ENCODE results near the gene RBM23.

Gene RBM23

DNA sequence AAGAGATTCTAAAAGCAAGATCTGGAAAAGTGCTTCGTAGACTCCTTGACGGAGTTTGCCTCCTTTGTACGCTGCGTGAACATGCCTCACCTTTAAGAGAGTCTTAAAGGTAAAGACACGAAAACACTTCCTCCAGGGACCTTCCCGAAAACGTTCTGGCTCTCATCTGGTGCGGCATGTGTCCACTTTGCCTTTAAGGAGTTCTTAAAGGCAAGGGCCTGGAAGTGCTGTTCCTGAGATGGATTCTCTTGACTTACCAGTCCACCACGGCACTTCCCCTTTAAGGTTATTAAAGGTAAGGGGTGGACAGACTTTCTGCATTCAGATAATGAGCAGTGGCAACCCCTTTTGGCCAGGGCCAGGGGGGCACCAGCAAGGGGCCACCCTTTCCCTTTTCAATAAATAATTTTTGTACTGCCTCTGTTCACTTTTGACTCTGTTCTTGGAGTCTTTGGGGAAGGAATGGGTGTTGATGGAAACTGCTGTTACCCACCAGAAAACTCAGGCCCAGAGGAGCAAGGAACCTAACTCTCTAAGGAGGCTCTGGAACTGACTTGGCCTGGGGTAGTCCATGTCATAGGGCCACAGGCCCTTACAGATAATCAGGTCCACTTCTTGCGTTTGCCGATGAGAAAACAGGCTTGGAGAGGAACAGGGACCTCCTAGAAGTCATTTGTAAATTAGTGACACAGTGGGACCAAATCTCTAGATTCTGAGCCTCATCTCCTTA is 31.5 kb downstream of the RBM23 start:
- peak; percentile 26 for DNase-seq (ENCODE audit: low read depth, low spot score)

DNA sequence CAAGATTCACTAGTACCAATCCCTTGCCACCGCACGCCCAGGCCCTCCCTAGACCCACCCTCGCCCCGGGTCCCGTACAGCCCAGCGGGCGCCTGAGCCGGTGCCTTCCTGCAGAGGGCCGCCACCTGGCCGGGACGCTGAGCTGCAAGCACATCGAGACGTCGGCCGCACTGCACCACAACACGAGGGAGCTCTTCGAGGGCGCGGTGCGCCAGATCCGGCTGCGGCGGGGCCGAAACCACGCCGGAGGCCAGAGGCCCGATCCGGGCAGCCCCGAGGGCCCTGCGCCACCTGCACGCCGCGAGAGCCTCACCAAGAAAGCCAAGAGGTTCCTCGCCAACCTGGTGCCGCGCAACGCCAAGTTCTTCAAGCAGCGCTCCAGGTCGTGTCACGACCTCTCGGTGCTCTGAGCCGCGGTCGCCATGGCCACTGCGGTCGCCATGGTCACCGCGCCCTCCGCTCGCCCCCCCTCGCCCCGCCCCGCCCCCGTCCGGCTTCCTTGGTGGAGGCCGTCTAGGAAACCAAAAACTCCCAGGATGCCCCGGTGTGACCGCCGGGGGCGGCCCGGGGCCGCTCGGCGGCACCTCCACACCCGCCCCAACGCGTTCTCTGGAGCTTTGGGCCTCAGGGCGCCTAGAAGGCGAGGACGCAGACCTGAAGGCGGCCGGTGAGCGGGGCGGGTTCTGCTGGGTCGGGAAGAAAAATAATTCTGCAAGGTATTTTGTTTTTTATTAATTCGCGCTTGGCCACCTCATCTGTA is 32.3 kb downstream of the RBM23 start:
- H3K27ac ChIP-seq: peak overlapping the region; percentile 82
- no peak for DNase-seq (ENCODE audit: low read depth, low spot score)

More for the DNA sequence above, 31.5 kb downstream of the RBM23 start:
- H3K27ac ChIP-seq: peak overlapping the region; percentile 82

DNA sequence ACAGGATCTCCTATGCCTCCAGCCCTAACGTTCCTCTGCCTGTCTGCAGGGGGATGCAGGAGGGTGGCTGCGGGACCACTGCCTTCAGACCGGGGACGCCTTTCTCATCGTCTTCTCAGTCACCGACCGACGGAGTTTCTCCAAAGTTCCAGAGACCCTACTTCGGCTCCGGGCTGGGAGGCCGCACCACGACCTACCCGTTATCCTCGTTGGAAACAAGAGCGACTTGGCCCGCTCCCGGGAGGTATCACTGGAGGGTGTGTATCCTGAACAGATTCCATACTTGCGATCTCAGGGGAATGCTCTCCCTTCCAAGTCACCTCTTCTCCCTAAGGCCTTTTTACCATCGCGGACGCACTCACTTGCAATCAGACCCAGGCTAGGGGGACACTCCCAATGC is 33.0 kb downstream of the RBM23 start:
- DNase-seq (ENCODE audit: low read depth, low spot score): no peak
- no peak overlapping the region for H3K27ac ChIP-seq

DNA sequence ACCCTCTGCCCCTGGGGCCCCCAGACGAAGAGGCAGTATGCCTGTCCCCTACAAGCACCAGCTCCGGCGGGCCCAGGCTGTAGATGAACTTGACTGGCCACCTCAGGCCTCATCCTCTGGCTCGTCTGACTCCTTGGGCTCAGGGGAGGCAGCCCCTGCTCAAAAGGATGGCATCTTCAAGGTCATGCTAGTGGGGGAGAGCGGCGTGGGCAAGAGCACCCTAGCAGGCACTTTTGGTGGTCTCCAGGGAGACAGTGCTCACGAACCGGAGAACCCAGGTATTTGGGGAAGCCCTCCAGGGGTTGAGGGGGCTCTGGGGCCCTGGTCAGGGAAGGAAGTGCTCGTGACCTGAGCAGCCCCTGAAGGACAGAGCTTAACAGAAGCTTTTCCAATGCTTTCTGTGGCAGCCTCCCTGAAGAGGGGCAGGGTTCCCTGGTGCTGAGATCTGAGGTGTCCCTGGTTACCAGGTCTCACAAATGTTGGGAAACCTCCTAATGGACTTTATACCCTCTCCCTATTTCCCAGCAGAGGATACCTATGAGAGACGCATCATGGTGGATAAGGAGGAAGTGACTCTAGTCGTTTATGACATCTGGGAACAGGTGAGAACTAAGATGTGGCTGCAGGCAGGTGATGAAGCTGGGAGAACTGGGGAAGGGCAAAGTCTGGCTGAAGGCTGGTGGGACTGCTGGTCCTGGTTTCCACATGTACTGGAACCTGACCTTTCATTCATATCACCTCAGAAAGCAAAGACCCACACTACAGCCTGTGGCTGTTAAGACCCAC is 34.0 kb downstream of the RBM23 start:
- DNase-seq (ENCODE audit: low read depth, low spot score): no peak
- H3K27ac ChIP-seq: no peak overlapping the region

DNA sequence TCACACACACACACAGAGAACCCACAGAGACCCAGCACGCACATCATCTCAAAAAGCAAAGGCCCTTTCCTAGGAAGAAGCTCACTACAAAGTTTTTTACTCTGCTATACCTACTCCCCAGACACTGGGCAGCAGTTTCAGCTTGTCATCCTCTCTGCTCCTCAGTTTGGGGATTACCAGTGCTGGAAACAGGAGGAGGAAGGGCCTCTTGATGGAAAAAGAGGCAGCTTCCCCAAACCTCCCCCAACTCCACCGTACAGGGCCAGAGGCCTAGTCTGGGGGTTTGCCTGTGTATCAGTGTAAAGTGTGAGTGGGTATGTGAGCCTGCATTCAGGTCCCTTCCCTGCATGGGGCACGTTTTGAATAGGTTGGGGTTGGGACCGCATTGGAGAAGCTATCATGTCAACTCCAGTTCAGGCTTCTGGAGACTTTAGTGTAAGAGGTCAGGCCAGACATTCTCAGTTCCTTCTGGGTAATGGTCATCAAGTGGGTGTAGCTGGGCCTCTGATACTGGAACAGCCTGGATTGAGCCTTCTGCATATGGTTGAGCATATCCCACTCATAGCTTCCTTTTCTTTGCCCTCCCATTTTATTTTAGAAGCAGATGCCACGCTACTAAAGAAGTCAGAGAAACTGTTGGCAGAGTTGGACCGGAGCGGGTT is 34.7 kb downstream of the RBM23 start:
- H3K27ac ChIP-seq: no peak overlapping the region
- DNase-seq (ENCODE audit: low read depth, low spot score): no peak

DNA sequence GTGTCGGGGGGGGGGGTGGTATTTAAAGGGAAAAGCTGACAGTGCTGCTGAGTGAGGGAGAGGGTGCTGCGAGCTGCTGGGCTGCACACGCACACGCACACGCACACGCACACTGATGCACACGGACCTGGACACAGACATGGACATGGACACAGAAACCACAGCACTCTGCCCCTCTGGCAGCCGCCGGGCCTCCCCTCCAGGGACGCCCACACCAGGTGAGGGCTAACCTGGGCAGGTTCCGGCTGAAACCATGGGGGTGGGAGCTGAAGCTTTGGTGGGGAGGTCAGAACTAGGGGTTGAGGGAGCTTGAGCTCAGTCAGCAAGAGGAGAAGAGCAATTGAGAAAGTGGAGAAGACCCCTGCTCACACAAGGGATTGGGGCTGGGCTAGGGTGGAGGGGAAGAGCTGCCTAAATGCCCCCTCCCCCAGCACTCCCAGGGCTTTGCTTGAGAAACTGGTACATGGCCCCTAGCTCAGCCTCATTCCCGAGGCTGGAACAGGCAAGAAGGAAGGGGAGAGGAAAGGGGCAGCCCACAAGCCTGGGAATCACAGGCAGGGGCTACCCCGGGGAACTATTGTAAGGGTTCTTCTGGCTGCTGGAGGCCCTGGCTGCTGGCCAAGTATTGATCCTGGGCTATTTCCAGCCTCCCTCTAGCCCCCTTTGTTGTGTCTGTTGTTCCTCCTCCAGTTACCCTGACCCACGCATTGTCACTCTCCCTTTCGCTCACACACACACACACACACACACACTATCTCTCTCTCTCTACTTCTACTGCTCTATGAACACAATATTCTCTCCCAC is 35.6 kb downstream of the RBM23 start, which contains the start of gene REM2:
Gene REM2 (plus strand): TSS at position 50 of the 804 bp plus-strand sequence. CDS start 66 bp downstream, at position 116.
- DNase-seq (ENCODE audit: low read depth, low spot score): no peak
- H3K27ac ChIP-seq: no peak within 1 kb of the TSS

DNA sequence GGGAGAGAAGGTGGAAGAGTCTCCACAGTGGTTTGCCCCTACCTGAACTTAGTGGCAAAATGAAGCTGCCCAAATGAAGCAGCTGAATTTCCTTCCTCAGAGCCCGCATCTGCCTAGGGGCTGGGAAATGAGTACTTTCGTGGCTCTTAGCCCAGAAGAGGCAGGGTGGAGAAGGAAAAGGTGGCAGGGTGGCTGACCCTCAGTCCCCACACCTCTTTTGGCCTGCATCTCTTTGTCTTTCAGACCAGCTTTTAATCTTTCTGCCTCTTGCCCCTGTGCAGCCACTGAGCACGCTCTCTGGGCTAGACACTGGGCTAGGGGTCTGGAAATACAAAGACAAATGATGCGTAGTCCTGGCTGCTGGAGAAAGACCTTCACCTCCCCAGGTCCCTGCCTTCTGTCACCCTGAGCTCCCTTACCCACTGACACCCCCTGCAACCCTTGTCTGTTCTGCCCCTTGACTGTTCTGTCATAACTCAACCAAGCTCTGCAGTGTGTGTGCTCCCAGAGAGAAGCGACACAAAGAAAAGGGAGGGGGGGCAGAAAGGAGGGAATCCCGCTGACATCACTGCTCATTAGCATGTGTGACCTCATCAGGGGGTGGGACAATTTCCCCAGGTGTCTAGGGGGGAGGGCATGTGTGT is 36.3 kb downstream of the RBM23 start:
- DNase-seq (ENCODE audit: low read depth, low spot score): no peak
- no peak overlapping the region for H3K27ac ChIP-seq

DNA sequence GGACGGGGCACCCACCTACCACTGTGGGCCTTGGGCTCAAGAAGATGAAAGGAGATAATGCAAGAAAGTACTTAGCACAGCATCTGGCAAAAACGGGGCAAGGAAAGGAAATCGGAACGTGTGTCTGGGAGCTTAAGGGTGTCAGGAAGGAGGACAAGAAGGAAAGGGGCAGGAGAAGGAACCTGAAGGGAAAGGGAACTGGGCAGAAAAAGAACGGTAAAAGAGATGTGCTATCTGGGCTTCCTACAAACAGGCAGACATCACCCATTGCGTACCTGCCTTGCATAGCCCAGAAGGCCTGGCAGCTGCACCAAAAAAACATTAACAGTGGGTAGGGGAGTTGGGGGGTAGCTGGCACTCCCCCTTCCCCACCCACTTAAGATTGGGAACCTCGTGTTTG is 36.9 kb downstream of the RBM23 start:
- no peak overlapping the region for H3K27ac ChIP-seq
- DNase-seq (ENCODE audit: low read depth, low spot score): no peak

DNA sequence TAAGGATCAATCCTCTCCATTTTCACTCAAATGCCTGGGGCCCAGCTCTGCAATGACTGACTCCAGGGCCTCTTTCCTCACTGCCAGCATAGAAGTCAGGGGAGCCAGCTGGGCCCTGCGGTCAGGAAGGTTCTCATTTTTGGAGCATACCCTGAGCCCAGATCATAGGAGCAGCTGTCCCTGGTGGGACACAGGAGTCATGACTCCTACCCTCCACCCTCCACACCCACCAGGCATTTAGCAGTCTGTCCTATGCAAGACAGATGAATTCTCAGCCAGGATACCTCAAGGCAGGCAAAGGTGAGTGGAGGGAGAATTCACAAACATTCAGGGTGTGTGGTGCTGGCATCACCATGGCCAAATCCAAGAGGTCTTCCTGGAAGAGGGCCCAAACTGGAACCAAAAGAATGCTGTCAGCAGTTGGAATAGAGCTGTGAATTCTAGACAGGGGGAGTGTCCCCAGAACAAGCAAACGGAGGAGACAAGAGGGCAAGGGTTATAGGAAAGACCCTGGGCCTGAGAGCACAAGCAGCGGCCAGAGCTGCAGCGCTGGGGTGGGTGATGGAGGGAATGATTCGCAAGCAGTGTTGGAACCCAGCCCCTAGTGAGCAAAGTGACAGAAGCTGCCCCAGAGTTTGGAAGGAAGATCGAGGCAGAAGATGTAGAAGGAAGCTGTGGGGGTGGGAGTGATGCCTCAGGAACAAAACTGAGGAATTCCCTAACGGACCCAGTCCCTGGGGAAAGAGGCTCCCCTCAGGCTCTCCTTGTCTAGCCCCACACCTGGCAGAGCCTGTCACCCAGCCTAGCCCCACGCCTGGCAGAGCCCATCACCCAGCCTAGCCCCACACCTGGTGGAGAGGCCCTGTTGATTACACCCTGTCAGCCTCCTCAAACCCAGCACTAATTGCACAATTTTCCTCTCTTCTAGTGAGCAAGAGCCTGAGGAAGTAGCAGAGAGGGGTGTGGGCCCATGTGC is 40.4 kb downstream of the RBM23 start:
- no peak overlapping the region for H3K27ac ChIP-seq

DNA sequence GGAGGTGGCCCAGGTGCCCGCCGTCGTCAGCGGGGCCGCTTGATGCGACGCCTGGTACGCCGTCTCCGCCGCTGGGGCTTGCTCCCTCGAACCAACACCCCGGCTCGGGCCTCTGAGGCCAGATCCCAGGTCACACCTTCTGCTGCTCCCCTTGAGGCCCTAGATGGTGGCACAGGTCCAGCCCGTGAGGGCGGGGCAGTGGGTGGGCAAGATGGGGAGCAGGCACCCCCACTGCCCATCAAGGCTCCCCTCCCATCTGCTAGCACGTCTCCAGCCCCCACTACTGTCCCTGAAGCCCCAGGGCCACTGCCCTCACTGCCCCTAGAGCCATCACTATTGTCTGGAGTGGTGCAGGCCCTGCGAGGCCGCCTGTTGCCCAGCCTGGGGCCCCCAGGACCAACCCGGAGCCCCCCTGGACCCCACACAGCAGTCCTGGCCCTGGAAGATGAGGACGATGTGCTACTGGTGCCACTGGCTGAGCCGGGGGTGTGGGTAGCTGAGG is 41.9 kb downstream of the RBM23 start:
- DNase-seq (ENCODE audit: low read depth, low spot score): no peak
- H3K27ac ChIP-seq: no peak overlapping the region

More for the DNA sequence above, 40.4 kb downstream of the RBM23 start:
- DNase-seq (ENCODE audit: low read depth, low spot score): no peak

DNA sequence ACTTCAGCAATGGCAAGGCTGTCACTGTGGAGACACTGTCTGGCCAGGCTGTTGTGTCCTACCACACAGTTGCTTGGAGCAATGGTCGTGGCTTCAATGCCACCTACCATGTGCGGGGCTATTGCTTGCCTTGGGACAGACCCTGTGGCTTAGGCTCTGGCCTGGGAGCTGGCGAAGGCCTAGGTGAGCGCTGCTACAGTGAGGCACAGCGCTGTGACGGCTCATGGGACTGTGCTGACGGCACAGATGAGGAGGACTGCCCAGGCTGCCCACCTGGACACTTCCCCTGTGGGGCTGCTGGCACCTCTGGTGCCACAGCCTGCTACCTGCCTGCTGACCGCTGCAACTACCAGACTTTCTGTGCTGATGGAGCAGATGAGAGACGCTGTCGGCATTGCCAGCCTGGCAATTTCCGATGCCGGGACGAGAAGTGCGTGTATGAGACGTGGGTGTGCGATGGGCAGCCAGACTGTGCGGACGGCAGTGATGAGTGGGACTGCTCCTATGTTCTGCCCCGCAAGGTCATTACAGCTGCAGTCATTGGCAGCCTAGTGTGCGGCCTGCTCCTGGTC is 43.1 kb downstream of the RBM23 start:
- H3K27ac ChIP-seq: no peak overlapping the region
- DNase-seq (ENCODE audit: low read depth, low spot score): no peak

DNA sequence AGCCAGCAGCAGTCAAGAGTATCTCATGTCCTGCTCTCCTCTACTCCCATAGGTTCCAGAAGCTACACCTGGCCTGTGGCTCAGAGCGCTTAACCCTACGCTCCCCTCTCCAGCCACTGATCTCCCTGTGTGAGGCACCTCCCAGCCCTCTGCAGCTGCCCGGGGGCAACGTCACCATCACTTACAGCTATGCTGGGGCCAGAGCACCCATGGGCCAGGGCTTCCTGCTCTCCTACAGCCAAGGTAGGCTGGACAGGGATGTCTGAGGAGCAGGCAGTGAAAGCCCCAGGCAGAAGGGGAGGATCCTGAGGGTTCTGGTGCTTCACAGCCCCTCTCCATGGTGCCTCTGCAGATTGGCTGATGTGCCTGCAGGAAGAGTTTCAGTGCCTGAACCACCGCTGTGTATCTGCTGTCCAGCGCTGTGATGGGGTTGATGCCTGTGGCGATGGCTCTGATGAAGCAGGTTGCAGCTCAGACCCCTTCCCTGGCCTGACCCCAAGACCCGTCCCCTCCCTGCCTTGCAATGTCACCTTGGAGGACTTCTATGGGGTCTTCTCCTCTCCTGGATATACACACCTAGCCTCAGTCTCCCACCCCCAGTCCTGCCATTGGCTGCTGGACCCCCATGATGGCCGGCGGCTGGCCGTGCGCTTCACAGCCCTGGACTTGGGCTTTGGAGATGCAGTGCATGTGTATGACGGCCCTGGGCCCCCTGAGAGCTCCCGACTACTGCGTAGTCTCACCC is 43.8 kb downstream of the RBM23 start:
- no peak for DNase-seq (ENCODE audit: low read depth, low spot score)
- H3K27ac ChIP-seq: no peak overlapping the region

DNA sequence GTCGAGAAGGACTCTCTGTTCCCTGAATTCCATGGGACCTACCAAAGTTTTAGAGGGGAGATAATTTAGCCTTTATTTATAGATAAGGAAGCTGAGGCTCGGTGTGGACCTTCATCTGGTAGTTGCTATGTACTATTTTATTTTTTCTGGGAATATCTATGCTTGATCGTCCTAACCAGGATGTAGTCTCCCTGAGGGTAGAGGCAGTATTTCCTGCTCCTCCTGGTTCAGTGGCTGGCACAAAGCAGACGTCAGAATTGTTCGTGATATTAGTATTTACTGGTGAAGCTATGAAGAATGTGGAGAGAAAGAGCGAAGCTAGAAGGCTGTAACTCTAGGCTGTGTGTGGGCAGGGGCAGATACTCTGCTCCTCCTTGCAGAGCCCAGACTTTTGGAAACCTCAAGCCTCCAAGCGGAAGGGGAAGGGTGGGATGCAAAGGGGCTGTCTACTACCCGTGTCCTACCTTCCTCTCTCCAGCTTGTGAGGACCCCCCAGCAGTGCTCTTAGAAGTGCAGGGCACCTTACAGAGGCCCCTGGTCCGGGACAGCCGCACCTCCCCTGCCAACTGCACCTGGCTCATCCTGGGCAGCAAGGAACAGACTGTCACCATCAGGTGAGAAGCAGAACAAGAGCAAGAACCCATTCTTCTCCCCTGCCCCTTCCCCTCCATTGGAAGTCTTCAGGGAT is 46.0 kb downstream of the RBM23 start:
- DNase-seq (ENCODE audit: low read depth, low spot score): no peak
- peak overlapping the region; percentile 100 for H3K27ac ChIP-seq

DNA sequence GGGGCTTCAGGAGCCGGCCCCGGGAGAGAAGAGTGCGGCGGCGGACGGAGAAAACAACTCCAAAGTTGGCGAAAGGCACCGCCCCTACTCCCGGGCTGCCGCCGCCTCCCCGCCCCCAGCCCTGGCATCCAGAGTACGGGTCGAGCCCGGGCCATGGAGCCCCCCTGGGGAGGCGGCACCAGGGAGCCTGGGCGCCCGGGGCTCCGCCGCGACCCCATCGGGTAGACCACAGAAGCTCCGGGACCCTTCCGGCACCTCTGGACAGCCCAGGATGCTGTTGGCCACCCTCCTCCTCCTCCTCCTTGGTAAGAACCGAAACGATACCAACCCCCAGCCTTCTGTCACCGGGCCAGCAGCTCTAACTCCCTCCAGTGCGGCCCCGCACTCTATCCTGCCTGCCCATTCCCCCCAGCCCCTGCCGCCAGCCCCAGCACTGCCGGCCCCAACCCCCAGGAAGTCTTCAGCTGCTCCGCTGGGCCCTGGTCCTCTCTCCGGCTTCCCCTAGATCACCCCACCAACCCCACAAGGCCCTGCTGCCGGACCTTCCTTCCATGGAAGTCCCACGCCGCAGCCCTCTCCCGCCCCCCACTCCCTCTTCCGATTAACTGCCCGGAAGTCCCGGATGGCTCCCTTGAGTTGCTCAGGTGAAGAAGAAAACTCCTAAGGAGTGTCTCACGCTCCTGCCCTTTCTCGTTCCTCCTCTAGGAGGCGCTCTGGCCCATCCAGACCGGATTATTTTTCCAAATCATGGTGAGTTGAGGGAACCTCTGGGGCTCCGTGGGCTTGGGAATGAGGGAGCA is 46.7 kb downstream of the RBM23 start:
- no peak for DNase-seq (ENCODE audit: low read depth, low spot score)
- H3K27ac ChIP-seq: peak overlapping the region; percentile 100

Measured in epithelial cell of prostate (primary cell).